CD14-positive monocyte (primary cell): ENCODE data around the gene TRAF5. TPM values are rescaled to one million over a fixed set of nuclear protein-coding genes. Genes with fewer than 3 reads are reported as not detected.

Experiments
- DNase-seq, 3 donors: peaks; one replicate each; pipeline ENCODE4 v3.0.0-alpha.2; 2011 to 2022
- H2AFZ ChIP-seq: 2 replicates; pipeline ENCODE4 v1.6.0; 2012; ENCODE audit warnings: mild to moderate bottlenecking, low read depth, low read length, inconsistent platforms; ENCODE audit not compliant: insufficient read depth, poor library complexity, severe bottlenecking
- H3K27ac ChIP-seq, 2 donors: 1 replicate in 1 of 2; 2 replicates in 1 of 2; pipeline ENCODE4 v1.5.1; 2012 to 2013; ENCODE audit warnings: low read length in 2 of 2, control low read depth in 1 of 2, inconsistent platforms in 1 of 2, low read depth in 1 of 2, mild to moderate bottlenecking in 1 of 2
- H3K27me3 ChIP-seq, 2 donors: one replicate each; pipeline versions ENCODE4 v1.6.0 to v1.6.1; 2011 to 2013; ENCODE audit warnings: low read length in 2 of 2; ENCODE audit not compliant: control insufficient read depth in 2 of 2, insufficient read depth in 2 of 2
- H3K36me3 ChIP-seq, 2 donors: replicated peaks in 1 of 2; 1 replicate in 1 of 2; 2 replicates in 1 of 2; pipeline versions ENCODE4 v1.5.1 to v1.6.1; 2012 to 2013; ENCODE audit warnings: low read length in 2 of 2, control low read depth in 1 of 2, inconsistent platforms in 1 of 2, mild to moderate bottlenecking in 1 of 2; ENCODE audit not compliant: insufficient read depth in 2 of 2, control insufficient read depth in 1 of 2
- H3K4me1 ChIP-seq, 2 donors: 1 replicate in 1 of 2; 2 replicates in 1 of 2; pipeline versions ENCODE4 v1.5.1 to v1.6.1; 2012 to 2013; ENCODE audit warnings: low read length in 2 of 2, control low read depth in 1 of 2, inconsistent platforms in 1 of 2, mild to moderate bottlenecking in 1 of 2, moderate library complexity in 1 of 2; ENCODE audit not compliant: insufficient read depth in 2 of 2, control insufficient read depth in 1 of 2
- H3K4me2 ChIP-seq: replicated peaks from 2 replicates; pipeline ENCODE3; 2012; ENCODE audit warnings: low read length, moderate library complexity, mild to moderate bottlenecking; ENCODE audit not compliant: poor library complexity, severe bottlenecking; ENCODE audit errors: extremely low read depth
- H3K4me3 ChIP-seq, 3 experiments: fragments of 200-600 bp in 1 of 3; sonication (generic) in 1 of 3; replicated peaks in 1 of 3; 1 replicate in 2 of 3; 2 replicates in 1 of 3; pipeline ENCODE4 v1.5.1; 2011 to 2013; ENCODE audit warnings: low read length in 3 of 3, mild to moderate bottlenecking in 3 of 3, control low read depth in 2 of 3, low read depth in 2 of 3, inconsistent platforms in 1 of 3, moderate library complexity in 1 of 3
- H3K79me2 ChIP-seq: 2 replicates; pipeline ENCODE4 v1.6.0; 2012; ENCODE audit warnings: mild to moderate bottlenecking, control low read depth, inconsistent platforms, low read length, moderate library complexity; ENCODE audit not compliant: insufficient read depth
- H3K9ac ChIP-seq: 2 replicates; pipeline ENCODE4 v1.6.0; 2017; ENCODE audit warnings: low read length, mild to moderate bottlenecking; ENCODE audit not compliant: insufficient read depth, poor library complexity, severe bottlenecking
- H3K9me3 ChIP-seq, 2 donors: replicated peaks in 1 of 2; 1 replicate in 1 of 2; 2 replicates in 1 of 2; pipeline versions ENCODE4 v1.5.1 to v1.6.1; 2012 to 2013; ENCODE audit warnings: low read length in 2 of 2, control low read depth in 1 of 2; ENCODE audit not compliant: control insufficient read depth in 1 of 2, insufficient read depth in 1 of 2
- H4K20me1 ChIP-seq: 2 replicates; pipeline ENCODE4 v1.6.0; 2012; ENCODE audit warnings: mild to moderate bottlenecking, low read length, control low read depth, moderate library complexity; ENCODE audit not compliant: insufficient read depth
- H3K27ac Mint-ChIP-seq, 7 donors: one replicate each; pipeline ENCODE4 v1.8.0; 2020; ENCODE audit warnings: mild to moderate bottlenecking in 7 of 7, mixed read lengths in 7 of 7, moderate library complexity in 6 of 7, inconsistent platforms in 2 of 7
- H3K27me3 Mint-ChIP-seq, 3 donors: one replicate each; pipeline ENCODE4 v1.8.0; 2021 to 2022; ENCODE audit warnings: low read depth in 3 of 3, mild to moderate bottlenecking in 3 of 3, mixed read lengths in 3 of 3, moderate library complexity in 3 of 3, inconsistent platforms in 1 of 3
- H3K36me3 Mint-ChIP-seq, 2 donors: one replicate each; pipeline ENCODE4 v1.8.0; 2020; ENCODE audit warnings: mixed read lengths in 2 of 2, inconsistent platforms in 1 of 2, mild to moderate bottlenecking in 1 of 2
- H3K4me1 Mint-ChIP-seq: one replicate; pipeline ENCODE4 v1.8.0; 2020; ENCODE audit warnings: mild to moderate bottlenecking, mixed read lengths
- H3K4me3 Mint-ChIP-seq, 2 donors: one replicate each; pipeline ENCODE4 v1.8.0; 2020; ENCODE audit warnings: mild to moderate bottlenecking in 2 of 2, mixed read lengths in 2 of 2, moderate library complexity in 1 of 2
- H3K9me3 Mint-ChIP-seq, 7 donors: one replicate each; pipeline ENCODE4 v1.8.0; 2020 to 2022; ENCODE audit warnings: mixed read lengths in 7 of 7, mild to moderate bottlenecking in 6 of 7, moderate library complexity in 6 of 7, inconsistent platforms in 2 of 7
- CTCF ChIP-seq: fragments of 200-600 bp; IDR thresholded peaks from one replicate; pipeline ENCODE4 v1.8.0; 2022; ENCODE audit warnings: antibody characterized with exemption, mild to moderate bottlenecking
- WGBS: methylation state at CpG from one replicate; pipeline ENCODE4 v1.1.5; 2013; ENCODE audit warnings: missing lambda C conversion rate; ENCODE audit not compliant: insufficient coverage; 5-methylcytosine and 5-hydroxymethylcytosine counted together
- intact Hi-C, 2 donors: fragments of 100-400 bp; cut with micrococcal nuclease; formaldehyde crosslinking; loops; one replicate each; pipeline versions ENCODE4 v1.15.0 to v1.15.1; 2023
- polyA plus RNA-seq, 3 donors: library from polyadenylated mRNA; depleted of rRNA in 1 of 3; unstranded in 2 of 3; stranded (reverse) in 1 of 3; fragments of 300-500 nt in 2 of 3; fragments of >200 nt in 1 of 3; fragmentation: Illumina TruSeq in 2 of 3; gene quantifications; 1 replicate in 2 of 3; 2 replicates in 1 of 3; pipeline ENCODE4 v1.2.3, GENCODE V29; 2012 to 2021

Gene TRAF5
- polyA plus RNA-seq, 3 donors: 1.0 to 3.8 (median 1.6) TPM

GRCh38 chr1:211359876-211360275 lies 33.2 kb downstream of the TRAF5 start:
- no peak overlapping the region for H3K4me2 ChIP-seq
- no peak overlapping the region for H3K4me3 Mint-ChIP-seq
- H3K9me3 Mint-ChIP-seq: no peaks in the 10 kb centered on the region
- WGBS: 100% methylated on average over 1 of the region's 3 CpGs
- H3K36me3 Mint-ChIP-seq: peaks cover 0 to 3% of the 10 kb centered on the region in 2 donors
- no peak for DNase-seq
- H3K36me3 ChIP-seq: no peaks in the 10 kb centered on the region
- H3K27ac ChIP-seq: no peak overlapping the region
- H3K9me3 ChIP-seq: no peaks in the 10 kb centered on the region
- no peaks in the 10 kb centered on the region for H3K79me2 ChIP-seq
- H3K27me3 Mint-ChIP-seq: no peaks in the 10 kb centered on the region
- no peak overlapping the region for H3K9ac ChIP-seq
- H2AFZ ChIP-seq: no peak overlapping the region
- no peak overlapping the region for H3K27ac Mint-ChIP-seq
- H3K4me1 ChIP-seq: no peaks in the 10 kb centered on the region
- H3K4me1 Mint-ChIP-seq: no peaks in the 10 kb centered on the region
- H4K20me1 ChIP-seq: no peaks in the 10 kb centered on the region
- TF ChIP-seq CTCF: no peak
- no peak overlapping the region for H3K4me3 ChIP-seq
- intact Hi-C loops: no loop called here
- H3K27me3 ChIP-seq: no peaks in the 10 kb centered on the region

- no peak for TF ChIP-seq CTCF
- H3K27me3 Mint-ChIP-seq: no peaks in the 10 kb centered on the region
- Histone ChIP-seq H3K4me3 (no peak overlapping the region), H3K4me1 (no peaks in the 10 kb centered on the region), H3K4me2 (no peak overlapping the region), H3K27ac (no peak overlapping the region), H3K79me2 (no peaks in the 10 kb centered on the region), H3K27me3 (no peaks in the 10 kb centered on the region), H3K9ac (no peak overlapping the region), H3K9me3 (no peaks in the 10 kb centered on the region), H4K20me1 (no peaks in the 10 kb centered on the region), H3K36me3 (no peaks in the 10 kb centered on the region), H2AFZ (no peak overlapping the region)
- DNase-seq: no peak
- no peak overlapping the region for H3K4me3 Mint-ChIP-seq
- H3K4me1 Mint-ChIP-seq: no peaks in the 10 kb centered on the region
- no peaks in the 10 kb centered on the region for H3K9me3 Mint-ChIP-seq
- peaks cover 0 to 3% of the 10 kb centered on the region in 2 donors for H3K36me3 Mint-ChIP-seq
- H3K27ac Mint-ChIP-seq: no peak overlapping the region
- no CpG with 5 or more reads among the region's 1 CpG for WGBS
- intact Hi-C loops: no loop called here
Observed at GRCh38 chr1:211361202-211361601, 34.6 kb downstream of the TRAF5 start.
